ENCODE measurements around the gene C3orf18. TPM values are rescaled to one million over a fixed set of nuclear protein-coding genes. Genes with fewer than 3 reads are reported as not detected.

Gene C3orf18
- 2.1 and 3.4 TPM in 2 replicates for total RNA-seq

DNA sequence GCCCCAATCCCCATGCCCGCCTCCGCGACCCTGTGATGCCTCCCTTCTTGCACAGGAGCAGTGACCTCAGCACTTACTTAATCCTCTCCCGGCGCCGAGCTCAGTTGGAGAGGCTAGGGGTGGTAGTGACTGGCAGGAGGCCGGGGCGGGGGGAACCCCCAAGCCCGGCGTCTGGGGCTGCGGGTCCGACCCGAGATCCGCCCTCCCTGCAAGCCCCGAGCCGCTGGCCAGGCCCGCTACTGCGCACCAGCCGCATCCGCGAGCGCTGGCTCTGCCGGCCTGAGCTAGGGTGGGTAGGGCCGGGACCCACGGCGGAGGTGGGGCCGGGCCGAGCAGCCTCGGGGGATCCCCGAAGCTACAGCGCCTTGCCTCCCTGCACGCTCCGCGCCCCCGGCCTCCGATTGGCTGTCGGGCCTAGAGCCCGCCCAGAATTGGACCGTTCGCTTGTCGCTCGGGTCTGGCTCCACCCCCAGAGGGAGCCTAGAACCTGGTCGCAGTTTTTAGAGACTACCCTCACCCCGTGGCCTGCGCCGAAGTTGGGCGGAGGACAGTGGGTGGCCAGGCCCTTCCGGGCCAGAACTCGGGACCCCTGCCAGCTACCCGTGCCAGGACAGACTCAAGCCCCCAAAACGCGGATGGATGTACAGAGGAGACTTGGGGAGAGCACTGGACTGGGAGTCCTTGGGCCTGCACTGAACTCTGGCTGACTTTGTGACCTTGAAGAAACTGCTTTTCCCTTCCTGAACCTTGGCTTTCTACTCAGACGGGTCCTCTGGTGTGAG, at the start of gene C3orf18:
Gene C3orf18 (minus strand): TSS at position 362 of the 782 bp plus-strand sequence. CDS start 2,048 bp downstream, outside the sequence.

DNA sequence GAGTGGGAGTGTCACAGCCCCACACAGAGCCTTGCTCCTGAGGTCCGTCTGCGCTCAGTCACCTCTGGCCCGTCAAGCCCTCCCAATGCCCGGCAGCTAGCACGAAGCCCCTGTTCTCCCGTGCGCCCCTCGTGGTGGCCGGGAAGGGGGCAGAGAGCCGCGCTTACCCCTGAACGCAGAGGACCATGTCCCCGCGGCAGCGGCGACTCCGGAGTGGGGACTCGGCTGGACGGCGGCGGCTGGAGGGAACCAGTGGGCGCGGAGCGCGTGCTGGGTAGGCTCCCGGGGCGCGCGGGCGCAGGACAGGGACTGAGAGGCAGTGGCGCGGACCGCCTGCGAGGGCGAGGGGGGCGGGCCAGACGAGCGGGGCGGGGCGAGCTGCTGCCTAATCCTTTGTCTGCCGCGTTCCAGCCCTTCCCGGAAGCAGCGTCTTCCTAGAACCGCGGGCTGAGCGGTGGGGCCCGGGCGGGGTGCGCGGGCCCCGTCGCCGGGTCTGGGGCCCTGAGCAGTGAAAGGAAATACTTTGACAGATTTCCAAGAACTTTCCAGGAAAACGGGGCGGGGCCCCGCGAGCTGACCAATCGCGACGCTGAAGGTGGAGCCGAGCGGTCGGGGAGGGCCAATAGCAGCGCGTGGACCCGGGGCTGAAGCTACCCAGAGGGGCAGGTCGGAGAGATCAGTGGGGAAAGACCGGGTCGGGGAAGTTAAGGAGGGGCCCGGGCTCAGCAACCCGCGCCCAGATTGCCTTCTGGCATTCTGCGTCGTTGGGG, 44.1 kb upstream of the C3orf18 start, which contains the start of gene CISH:
Gene CISH (minus strand): TSS at position 311 of the 770 bp plus-strand sequence. CDS start 124 bp downstream, at position 187.

DNA sequence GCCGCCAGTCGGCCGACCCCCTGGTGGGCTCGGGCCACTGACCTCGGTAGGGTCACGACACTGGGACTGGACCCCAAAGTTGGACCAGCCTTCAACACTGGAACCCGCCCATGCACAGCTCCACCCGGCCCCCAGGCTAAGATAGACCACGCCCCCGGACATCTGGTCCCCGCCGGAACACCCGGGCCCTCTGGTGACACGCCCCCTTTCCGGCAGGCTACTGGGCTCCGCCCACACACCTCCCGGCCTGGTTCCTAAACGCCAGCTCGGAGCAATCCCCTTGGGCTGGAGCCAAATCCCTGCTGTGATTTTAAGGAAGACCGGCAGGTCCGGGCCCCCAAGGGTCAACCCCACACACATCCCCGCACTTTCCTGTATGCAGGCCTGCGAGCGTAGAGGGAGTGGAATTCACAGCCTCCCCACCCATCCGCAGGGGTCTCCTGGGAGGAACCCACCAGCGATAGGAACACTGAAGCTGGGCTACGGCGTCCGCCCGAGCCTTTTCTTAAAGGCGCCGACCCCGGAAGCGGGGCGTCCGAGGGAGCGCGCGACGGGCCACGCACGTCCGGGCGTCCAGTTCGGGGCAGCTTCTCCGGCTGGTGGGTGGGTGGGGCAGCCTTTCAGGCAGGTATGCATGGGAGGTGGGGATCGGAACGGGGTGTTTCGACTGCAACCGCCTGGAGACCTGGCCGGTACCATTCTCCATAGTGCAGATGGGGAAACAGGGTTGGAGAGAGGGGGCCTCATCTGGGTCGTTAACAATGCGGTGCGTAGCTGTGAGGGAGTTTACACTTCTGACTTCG, 1.6 kb upstream of the C3orf18 start, which contains the start of gene HEMK1:
Gene HEMK1 (plus strand): TSS at position 576 of the 803 bp plus-strand sequence. CDS start 1,583 bp downstream, outside the sequence.

Other genes starting within 250 kb of the C3orf18 start
- 271 and 320 TPM in 2 replicates for gene HYAL2, start 245.0 kb downstream of the C3orf18 start, total RNA-seq
- 29.6 and 31.4 TPM in 2 replicates for gene TUSC2, start 239.5 kb downstream of the C3orf18 start, total RNA-seq
- 14.6 and 17.0 TPM in 2 replicates for gene RASSF1, start 226.9 kb downstream of the C3orf18 start, total RNA-seq
- gene ZMYND10, start 222.0 kb downstream of the C3orf18 start, total RNA-seq = 0.07 and 0.13 TPM in 2 replicates
- gene NPRL2, start 217.0 kb downstream of the C3orf18 start, total RNA-seq = 15.8 and 16.1 TPM in 2 replicates
- gene CYB561D2, start 216.9 kb downstream of the C3orf18 start, total RNA-seq = 10.8 and 12.2 TPM in 2 replicates
- 42.3 and 46.7 TPM in 2 replicates for gene TMEM115, start 208.2 kb downstream of the C3orf18 start, total RNA-seq
- gene CACNA2D2, start 64.1 kb downstream of the C3orf18 start, total RNA-seq = under 0.01 TPM in 2 replicates
- gene HEMK1, start 1.8 kb upstream of the C3orf18 start, total RNA-seq = 10.8 and 12.0 TPM in 2 replicates
- gene CISH, start 44.0 kb upstream of the C3orf18 start, total RNA-seq = 0.40 and 0.79 TPM in 2 replicates
- gene MAPKAPK3, start 49.4 kb upstream of the C3orf18 start, total RNA-seq = 18.9 and 31.8 TPM in 2 replicates
- 0.13 and 0.14 TPM in 2 replicates for gene DOCK3, start 107.2 kb upstream of the C3orf18 start, total RNA-seq

Measured in thoracic aorta endothelial cell (primary cell).